CD4-positive, alpha-beta T cell (primary cell): ENCODE data around the gene DUOX2. TPM values are rescaled to one million over a fixed set of nuclear protein-coding genes. Genes with fewer than 3 reads are reported as not detected.

ENCODE experiments used
- ATAC-seq: fragments of 200-7000 bp; cut with Tn5 transposase; one replicate; pipeline ENCODE4 v1.10.0; 2022; ENCODE audit warnings: mild to moderate bottlenecking; ENCODE audit not compliant: poor library complexity
- CTCF ChIA-PET: fragments of 350-600 bp; sonication (Branson Sonifier 250); formaldehyde crosslinking; loops from one replicate; lab custom pipeline; 2021; ENCODE audit warnings: antibody characterized with exemption, inconsistent platforms; lab: Charles Lee
- POLR2A ChIA-PET: fragments of 350-600 bp; sonication (Branson Sonifier 250); formaldehyde crosslinking; loops from one replicate; lab custom pipeline; 2021; ENCODE audit warnings: antibody characterized with exemption, inconsistent platforms; lab: Charles Lee
- DNase-seq, 14 experiments: peaks; one replicate each; pipeline ENCODE4 v3.0.0-alpha.2; 2013 to 2020; ENCODE audit warnings: mixed read lengths in 2 of 14
- H3K27ac ChIP-seq, 2 donors: one replicate each; pipeline versions ENCODE4 v1.5.1 to v1.7.0; 2013; ENCODE audit warnings: low read length in 2 of 2, low read depth in 1 of 2, mild to moderate bottlenecking in 1 of 2
- H3K27me3 ChIP-seq, 2 experiments: 1 replicate in 1 of 2; 2 replicates in 1 of 2; pipeline versions ENCODE4 v1.6.1 to v1.7.0; 2013; ENCODE audit warnings: low read length in 2 of 2, control low read depth in 1 of 2, mild to moderate bottlenecking in 1 of 2, moderate library complexity in 1 of 2; ENCODE audit not compliant: insufficient read depth in 2 of 2, control insufficient read depth in 1 of 2
- H3K36me3 ChIP-seq: one replicate; pipeline ENCODE4 v1.6.1; 2013; ENCODE audit warnings: low read length, control low read depth; ENCODE audit not compliant: insufficient read depth
- H3K4me1 ChIP-seq: one replicate; pipeline ENCODE4 v1.6.1; 2013; ENCODE audit warnings: low read length, control low read depth; ENCODE audit not compliant: insufficient read depth
- H3K4me3 ChIP-seq: one replicate; pipeline ENCODE4 v1.5.1; 2013; ENCODE audit warnings: mild to moderate bottlenecking, low read length, moderate library complexity
- H3K9me3 ChIP-seq, 2 experiments: 1 replicate in 1 of 2; 2 replicates in 1 of 2; pipeline versions ENCODE4 v1.6.1 to v1.7.0; 2013; ENCODE audit warnings: low read length in 2 of 2, mild to moderate bottlenecking in 2 of 2, control low read depth in 1 of 2, moderate library complexity in 1 of 2; ENCODE audit not compliant: control insufficient read depth in 1 of 2, insufficient read depth in 1 of 2
- H3K27ac Mint-ChIP-seq: one replicate; pipeline ENCODE4 v1.8.0; 2020; ENCODE audit warnings: mixed read lengths
- H3K27me3 Mint-ChIP-seq: one replicate; pipeline ENCODE4 v1.8.0; 2021; ENCODE audit warnings: mixed read lengths
- H3K36me3 Mint-ChIP-seq: one replicate; pipeline ENCODE4 v1.8.0; 2021; ENCODE audit warnings: low read depth, mixed read lengths
- H3K4me1 Mint-ChIP-seq: one replicate; pipeline ENCODE4 v1.8.0; 2021; ENCODE audit warnings: low read depth, mixed read lengths
- H3K4me3 Mint-ChIP-seq: one replicate; pipeline ENCODE4 v1.8.0; 2020; ENCODE audit warnings: mild to moderate bottlenecking, mixed read lengths
- H3K9me3 Mint-ChIP-seq: one replicate; pipeline ENCODE4 v1.8.0; 2020; ENCODE audit warnings: mixed read lengths
- intact Hi-C, 2 experiments: fragments of 100-400 bp; cut with DNase I in 1 of 2; cut with micrococcal nuclease in 1 of 2; formaldehyde crosslinking; loops; one replicate each; pipeline versions ENCODE4 v1.15.1 to v1.9.0; 2023 to 2025; cut with DNase I, micrococcal nuclease
- total RNA-seq, 174 experiments: library from RNA in 2 of 174; stranded (reverse) in 2 of 174; gene quantifications; one replicate each; pipeline ENCODE4 v1.2.3 and lab custom pipeline; 2021 to 2026
- TF ChIP-seq, protein P1 (sequence below): fragments of 200-600 bp; IDR thresholded peaks from one replicate; pipeline ENCODE4 v1.8.0; 2022; ENCODE audit warnings: antibody characterized with exemption, mild to moderate bottlenecking

Gene DUOX2
- total RNA-seq, 2 experiments from 2014 or later, result 0.05 to 0.08 TPM

- ATAC-seq (no peak), DNase-seq (no peak)
- H3K9me3 Mint-ChIP-seq, result no peaks in the 10 kb centered on the region
- no peaks in the 10 kb centered on the region for H3K36me3 Mint-ChIP-seq
- Histone ChIP-seq H3K9me3 (no peaks in the 10 kb centered on the region), H3K27me3 (no peaks in the 10 kb centered on the region), H3K27ac (no peak overlapping the region), H3K4me1 (no peaks in the 10 kb centered on the region), H3K36me3 (no peaks in the 10 kb centered on the region), H3K4me3 (no peak overlapping the region)
- H3K27me3 Mint-ChIP-seq, result peaks cover 23% of the 10 kb centered on the region
- H3K4me1 Mint-ChIP-seq, result no peaks in the 10 kb centered on the region
- H3K27ac Mint-ChIP-seq, result no peak overlapping the region
- TF ChIP-seq, protein P1, sequence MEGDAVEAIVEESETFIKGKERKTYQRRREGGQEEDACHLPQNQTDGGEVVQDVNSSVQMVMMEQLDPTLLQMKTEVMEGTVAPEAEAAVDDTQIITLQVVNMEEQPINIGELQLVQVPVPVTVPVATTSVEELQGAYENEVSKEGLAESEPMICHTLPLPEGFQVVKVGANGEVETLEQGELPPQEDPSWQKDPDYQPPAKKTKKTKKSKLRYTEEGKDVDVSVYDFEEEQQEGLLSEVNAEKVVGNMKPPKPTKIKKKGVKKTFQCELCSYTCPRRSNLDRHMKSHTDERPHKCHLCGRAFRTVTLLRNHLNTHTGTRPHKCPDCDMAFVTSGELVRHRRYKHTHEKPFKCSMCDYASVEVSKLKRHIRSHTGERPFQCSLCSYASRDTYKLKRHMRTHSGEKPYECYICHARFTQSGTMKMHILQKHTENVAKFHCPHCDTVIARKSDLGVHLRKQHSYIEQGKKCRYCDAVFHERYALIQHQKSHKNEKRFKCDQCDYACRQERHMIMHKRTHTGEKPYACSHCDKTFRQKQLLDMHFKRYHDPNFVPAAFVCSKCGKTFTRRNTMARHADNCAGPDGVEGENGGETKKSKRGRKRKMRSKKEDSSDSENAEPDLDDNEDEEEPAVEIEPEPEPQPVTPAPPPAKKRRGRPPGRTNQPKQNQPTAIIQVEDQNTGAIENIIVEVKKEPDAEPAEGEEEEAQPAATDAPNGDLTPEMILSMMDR, result no peak
- ChIA-PET POLR2A (no interaction called here), CTCF (no interaction called here)
- H3K4me3 Mint-ChIP-seq, result no peak overlapping the region
- intact Hi-C loops, result no loop called here
Measured at GRCh38 chr15:45099549-45100165, 14.3 kb downstream of the DUOX2 start.

GRCh38 chr15:45097466-45097865 is 16.5 kb downstream of the DUOX2 start:
- Histone ChIP-seq H3K27me3 (no peaks in the 10 kb centered on the region), H3K4me3 (no peak overlapping the region), H3K27ac (no peak overlapping the region), H3K36me3 (no peaks in the 10 kb centered on the region), H3K9me3 (no peaks in the 10 kb centered on the region), H3K4me1 (no peaks in the 10 kb centered on the region)
- POLR2A ChIA-PET, result no interaction called here
- peaks cover 7% of the 10 kb centered on the region for H3K27me3 Mint-ChIP-seq
- CTCF ChIA-PET, result no interaction called here
- DNase-seq (no peak), ATAC-seq (no peak)
- intact Hi-C loops, result no loop called here
- no peak overlapping the region for H3K27ac Mint-ChIP-seq
- H3K4me1 Mint-ChIP-seq, result no peaks in the 10 kb centered on the region
- H3K9me3 Mint-ChIP-seq, result no peaks in the 10 kb centered on the region
- TF ChIP-seq, protein P1, result no peak
- H3K36me3 Mint-ChIP-seq, result no peaks in the 10 kb centered on the region
- no peak overlapping the region for H3K4me3 Mint-ChIP-seq

- no peaks in the 10 kb centered on the region for H3K36me3 ChIP-seq
- DNase-seq, result no peak
- CTCF ChIA-PET, result no interaction called here
- H3K4me1 ChIP-seq, result no peaks in the 10 kb centered on the region
- no peak overlapping the region for H3K27ac ChIP-seq
- H3K4me3 ChIP-seq, result no peak overlapping the region
- POLR2A ChIA-PET, result no interaction called here
- no peaks in the 10 kb centered on the region for H3K27me3 ChIP-seq
- H3K4me1 Mint-ChIP-seq, result no peaks in the 10 kb centered on the region
- no peak for ATAC-seq
- TF ChIP-seq, protein P1, result no peak
- H3K9me3 ChIP-seq, result no peaks in the 10 kb centered on the region
- H3K4me3 Mint-ChIP-seq, result no peak overlapping the region
- no peaks in the 10 kb centered on the region for H3K9me3 Mint-ChIP-seq
- H3K27ac Mint-ChIP-seq, result no peak overlapping the region
- intact Hi-C loops, result no loop called here
- peaks cover 18% of the 10 kb centered on the region for H3K27me3 Mint-ChIP-seq
- no peaks in the 10 kb centered on the region for H3K36me3 Mint-ChIP-seq
Measured at GRCh38 chr15:45095661-45096060, 18.3 kb downstream of the DUOX2 start.
